SK-N-SH treated with all-trans-retinoic acid at 6 μM for 48 hours (cell line): ENCODE data around the gene SCFD2.

Source experiments
- ATAC-seq: fragments of 200-7000 bp; cut with Tn5 transposase; 3 replicates; pipeline ENCODE4 v1.9.1; 2020; ENCODE audit warnings: mild to moderate bottlenecking, moderate library complexity
- BACH2 ChIP-seq: fragments of 250-450 bp; sonication (Bioruptor Pico); IDR thresholded peaks from 2 replicates; pipeline ENCODE4 v1.9.0; 2021; ENCODE audit warnings: mild to moderate bottlenecking, borderline replicate concordance
- CSDC2 ChIP-seq: fragments of 250-450 bp; sonication (Bioruptor Pico); IDR thresholded peaks from 2 replicates; pipeline ENCODE4 v1.5.0; 2020; ENCODE audit warnings: mild to moderate bottlenecking, moderate library complexity
- ESRRG ChIP-seq: fragments of 250-450 bp; sonication (Bioruptor Pico); IDR thresholded peaks from 2 replicates; pipeline ENCODE4 v1.6.1; 2021; ENCODE audit warnings: mild to moderate bottlenecking
- GLIS3 ChIP-seq: fragments of 250-450 bp; sonication (Bioruptor Pico); IDR thresholded peaks from 2 replicates; pipeline ENCODE4 v1.5.0; 2020; ENCODE audit warnings: mild to moderate bottlenecking, moderate library complexity
- ISL1 ChIP-seq: fragments of 250-450 bp; sonication (Bioruptor Pico); IDR thresholded peaks from 2 replicates; pipeline ENCODE4 v2.1.2; 2022; ENCODE audit warnings: mild to moderate bottlenecking, moderate library complexity
- OSR1 ChIP-seq: fragments of 250-450 bp; sonication (Bioruptor Pico); IDR thresholded peaks from 2 replicates; pipeline ENCODE4 v1.8.0; 2022; ENCODE audit warnings: moderate library complexity, mild to moderate bottlenecking, inconsistent platforms
- PPARA ChIP-seq: fragments of 250-450 bp; sonication (Bioruptor Pico); IDR thresholded peaks from 2 replicates; pipeline ENCODE4 v1.5.0; 2020; ENCODE audit warnings: mild to moderate bottlenecking, borderline replicate concordance
- RARB ChIP-seq: fragments of 250-450 bp; sonication (Bioruptor Pico); IDR thresholded peaks from 2 replicates; pipeline ENCODE4 v1.8.0; 2021; ENCODE audit warnings: mild to moderate bottlenecking, moderate library complexity
- SNAI2 ChIP-seq: fragments of 250-450 bp; sonication (Bioruptor Pico); IDR thresholded peaks from 2 replicates; pipeline ENCODE4 v1.5.0; 2020; ENCODE audit warnings: mild to moderate bottlenecking, moderate library complexity
- TCF4 ChIP-seq: fragments of 250-450 bp; sonication (Bioruptor Pico); IDR thresholded peaks from 2 replicates; pipeline ENCODE4 v1.8.0; 2021; ENCODE audit warnings: mild to moderate bottlenecking, moderate library complexity, borderline replicate concordance
- TOX ChIP-seq: fragments of 250-450 bp; sonication (Bioruptor Pico); IDR thresholded peaks from 2 replicates; pipeline ENCODE4 v1.8.0; 2021; ENCODE audit warnings: mild to moderate bottlenecking, moderate library complexity, borderline replicate concordance
- ZC3H10 ChIP-seq: fragments of 250-450 bp; sonication (Bioruptor Pico); IDR thresholded peaks from 2 replicates; pipeline ENCODE4 v1.5.1; 2021; ENCODE audit warnings: mild to moderate bottlenecking, moderate library complexity
- ZFP3 ChIP-seq: fragments of 250-450 bp; sonication (Bioruptor Pico); IDR thresholded peaks from 2 replicates; pipeline ENCODE4 v1.5.0; 2020; ENCODE audit warnings: mild to moderate bottlenecking, moderate library complexity
- ZFP30 ChIP-seq: fragments of 450-650 bp; formaldehyde crosslinking; IDR thresholded peaks from 2 replicates; pipeline ENCODE4 v1.5.0; 2022; ENCODE audit warnings: mild to moderate bottlenecking, moderate library complexity
- ZNF565 ChIP-seq: fragments of 450-650 bp; formaldehyde crosslinking; conservative IDR thresholded peaks from 2 replicates; pipeline ENCODE4 v1.5.0; 2020; ENCODE audit warnings: low read depth, mild to moderate bottlenecking, moderate library complexity
- ZNF70 ChIP-seq: fragments of 450-650 bp; formaldehyde crosslinking; IDR thresholded peaks from 2 replicates; pipeline ENCODE4 v1.5.0; 2020; ENCODE audit warnings: mild to moderate bottlenecking, moderate library complexity
- ZNF8 ChIP-seq: fragments of 450-650 bp; formaldehyde crosslinking; IDR thresholded peaks from 2 replicates; pipeline ENCODE4 v1.5.0; 2020; ENCODE audit warnings: mild to moderate bottlenecking, moderate library complexity
- TF ChIP-seq, protein P1 (sequence below): fragments of 250-450 bp; sonication (Bioruptor Pico); IDR thresholded peaks from 2 replicates; pipeline ENCODE4 v1.5.1; 2021; ENCODE audit warnings: mild to moderate bottlenecking, moderate library complexity
- TF ChIP-seq, protein P2 (sequence below): fragments of 250-450 bp; sonication (Bioruptor Pico); IDR thresholded peaks from 2 replicates; pipeline ENCODE4 v1.5.0; 2020; ENCODE audit warnings: mild to moderate bottlenecking, moderate library complexity
- TF ChIP-seq, protein P3 (sequence below): fragments of 250-450 bp; sonication (Bioruptor Pico); IDR thresholded peaks from 2 replicates; pipeline ENCODE4 v1.8.0; 2020; ENCODE audit warnings: mild to moderate bottlenecking, moderate library complexity, borderline replicate concordance
- TF ChIP-seq, protein P4 (sequence below): fragments of 250-450 bp; sonication (Bioruptor Pico); IDR thresholded peaks from 2 replicates; pipeline ENCODE4 v1.5.1; 2020; ENCODE audit warnings: low read depth, mild to moderate bottlenecking, moderate library complexity
- TF ChIP-seq, protein P5 (sequence below): fragments of 250-450 bp; sonication (Bioruptor Pico); IDR thresholded peaks from 2 replicates; pipeline ENCODE4 v1.8.0; 2021; ENCODE audit warnings: low read depth, mild to moderate bottlenecking, moderate library complexity, borderline replicate concordance

Gene SCFD2

DNA sequence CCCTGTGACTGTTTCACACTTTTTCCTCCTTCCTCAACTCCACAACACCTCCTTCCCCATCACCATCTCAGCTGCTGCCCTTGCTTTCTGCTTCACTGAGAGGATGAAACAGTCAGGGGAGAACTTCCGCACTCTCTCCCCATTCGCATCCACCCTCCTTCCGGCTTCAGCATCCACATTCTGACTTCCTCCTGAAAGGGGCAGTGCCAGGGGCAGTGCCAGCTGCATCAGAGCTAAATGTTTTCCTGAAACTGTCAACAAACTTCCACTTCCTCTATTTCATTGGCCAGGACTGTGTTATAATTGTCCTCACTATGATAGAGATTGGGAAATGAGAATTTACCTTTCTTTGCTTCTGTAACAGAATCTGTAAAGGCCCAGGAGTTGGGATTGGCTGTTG lies 521.9 kb downstream of the SCFD2 start:
- ATAC-seq: no peak
- TF ChIP-seq BACH2: no peak
- no peak for TF ChIP-seq RARB

DNA sequence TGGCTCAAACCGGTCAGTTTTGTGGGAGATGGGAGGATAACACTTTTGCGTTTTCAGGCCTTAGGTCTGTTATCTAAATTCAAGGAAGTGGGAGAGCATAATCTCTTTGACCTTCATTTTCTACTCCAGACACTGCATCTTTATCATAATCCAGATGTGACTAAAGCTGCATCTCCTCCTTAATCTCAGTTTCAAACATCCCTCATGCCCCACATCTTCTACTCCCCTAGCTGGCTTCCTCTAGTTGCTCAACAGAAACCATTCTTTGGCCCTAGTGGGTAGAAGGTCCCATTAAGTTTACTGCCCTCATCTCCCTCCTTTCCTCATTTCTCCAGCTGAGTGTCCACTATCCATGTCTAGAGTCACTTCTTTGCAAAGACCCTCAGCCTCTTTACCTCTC lies 522.5 kb downstream of the SCFD2 start:
- no peak for TF ChIP-seq TCF4 (CRISPR knock-in tag)
- TF ChIP-seq OSR1 (CRISPR knock-in tag): no peak
- no peak for TF ChIP-seq PPARA
- TF ChIP-seq, protein P1, sequence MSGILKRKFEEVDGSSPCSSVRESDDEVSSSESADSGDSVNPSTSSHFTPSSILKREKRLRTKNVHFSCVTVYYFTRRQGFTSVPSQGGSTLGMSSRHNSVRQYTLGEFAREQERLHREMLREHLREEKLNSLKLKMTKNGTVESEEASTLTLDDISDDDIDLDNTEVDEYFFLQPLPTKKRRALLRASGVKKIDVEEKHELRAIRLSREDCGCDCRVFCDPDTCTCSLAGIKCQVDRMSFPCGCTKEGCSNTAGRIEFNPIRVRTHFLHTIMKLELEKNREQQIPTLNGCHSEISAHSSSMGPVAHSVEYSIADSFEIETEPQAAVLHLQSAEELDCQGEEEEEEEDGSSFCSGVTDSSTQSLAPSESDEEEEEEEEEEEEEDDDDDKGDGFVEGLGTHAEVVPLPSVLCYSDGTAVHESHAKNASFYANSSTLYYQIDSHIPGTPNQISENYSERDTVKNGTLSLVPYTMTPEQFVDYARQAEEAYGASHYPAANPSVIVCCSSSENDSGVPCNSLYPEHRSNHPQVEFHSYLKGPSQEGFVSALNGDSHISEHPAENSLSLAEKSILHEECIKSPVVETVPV: no peak
- no peak for TF ChIP-seq ZFP3 (CRISPR knock-in tag)
- TF ChIP-seq, protein P2, sequence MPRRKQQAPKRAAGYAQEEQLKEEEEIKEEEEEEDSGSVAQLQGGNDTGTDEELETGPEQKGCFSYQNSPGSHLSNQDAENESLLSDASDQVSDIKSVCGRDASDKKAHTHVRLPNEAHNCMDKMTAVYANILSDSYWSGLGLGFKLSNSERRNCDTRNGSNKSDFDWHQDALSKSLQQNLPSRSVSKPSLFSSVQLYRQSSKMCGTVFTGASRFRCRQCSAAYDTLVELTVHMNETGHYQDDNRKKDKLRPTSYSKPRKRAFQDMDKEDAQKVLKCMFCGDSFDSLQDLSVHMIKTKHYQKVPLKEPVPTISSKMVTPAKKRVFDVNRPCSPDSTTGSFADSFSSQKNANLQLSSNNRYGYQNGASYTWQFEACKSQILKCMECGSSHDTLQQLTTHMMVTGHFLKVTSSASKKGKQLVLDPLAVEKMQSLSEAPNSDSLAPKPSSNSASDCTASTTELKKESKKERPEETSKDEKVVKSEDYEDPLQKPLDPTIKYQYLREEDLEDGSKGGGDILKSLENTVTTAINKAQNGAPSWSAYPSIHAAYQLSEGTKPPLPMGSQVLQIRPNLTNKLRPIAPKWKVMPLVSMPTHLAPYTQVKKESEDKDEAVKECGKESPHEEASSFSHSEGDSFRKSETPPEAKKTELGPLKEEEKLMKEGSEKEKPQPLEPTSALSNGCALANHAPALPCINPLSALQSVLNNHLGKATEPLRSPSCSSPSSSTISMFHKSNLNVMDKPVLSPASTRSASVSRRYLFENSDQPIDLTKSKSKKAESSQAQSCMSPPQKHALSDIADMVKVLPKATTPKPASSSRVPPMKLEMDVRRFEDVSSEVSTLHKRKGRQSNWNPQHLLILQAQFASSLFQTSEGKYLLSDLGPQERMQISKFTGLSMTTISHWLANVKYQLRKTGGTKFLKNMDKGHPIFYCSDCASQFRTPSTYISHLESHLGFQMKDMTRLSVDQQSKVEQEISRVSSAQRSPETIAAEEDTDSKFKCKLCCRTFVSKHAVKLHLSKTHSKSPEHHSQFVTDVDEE (CRISPR knock-in tag): no peak
- no peak for TF ChIP-seq ZFP30 (CRISPR knock-in tag)
- TF ChIP-seq ZNF8 (CRISPR knock-in tag): no peak
- no peak for TF ChIP-seq RARB
- TF ChIP-seq ZNF565 (CRISPR knock-in tag): no peak
- no peak for TF ChIP-seq SNAI2 (CRISPR knock-in tag)
- TF ChIP-seq ZC3H10 (CRISPR knock-in tag): no peak
- no peak for TF ChIP-seq ESRRG (CRISPR knock-in tag)
- no peak for TF ChIP-seq GLIS3 (CRISPR knock-in tag)
- ATAC-seq: no peak

DNA sequence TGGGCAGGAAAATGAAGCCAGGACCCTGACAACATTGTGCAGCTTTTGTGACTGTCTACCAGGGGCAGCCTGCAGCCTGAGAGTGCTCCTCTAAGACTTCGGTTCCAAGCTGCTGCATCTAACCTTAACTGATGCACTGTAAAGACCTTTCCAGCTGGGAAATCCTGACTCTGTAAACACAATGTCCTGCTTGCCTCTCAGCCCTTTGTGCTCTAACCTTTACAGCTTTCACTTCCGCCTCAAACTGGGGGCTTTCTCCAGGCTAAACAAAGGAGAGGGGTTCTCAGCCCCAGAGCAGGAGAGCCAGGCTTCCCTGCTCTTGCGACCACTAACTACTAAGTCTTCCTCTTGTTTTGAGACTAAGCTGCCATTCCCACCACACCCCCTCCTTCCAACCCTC lies 523.1 kb downstream of the SCFD2 start:
- no peak for ATAC-seq

More for the DNA sequence above, 523.1 kb downstream of the SCFD2 start:
- TF ChIP-seq, protein P3, sequence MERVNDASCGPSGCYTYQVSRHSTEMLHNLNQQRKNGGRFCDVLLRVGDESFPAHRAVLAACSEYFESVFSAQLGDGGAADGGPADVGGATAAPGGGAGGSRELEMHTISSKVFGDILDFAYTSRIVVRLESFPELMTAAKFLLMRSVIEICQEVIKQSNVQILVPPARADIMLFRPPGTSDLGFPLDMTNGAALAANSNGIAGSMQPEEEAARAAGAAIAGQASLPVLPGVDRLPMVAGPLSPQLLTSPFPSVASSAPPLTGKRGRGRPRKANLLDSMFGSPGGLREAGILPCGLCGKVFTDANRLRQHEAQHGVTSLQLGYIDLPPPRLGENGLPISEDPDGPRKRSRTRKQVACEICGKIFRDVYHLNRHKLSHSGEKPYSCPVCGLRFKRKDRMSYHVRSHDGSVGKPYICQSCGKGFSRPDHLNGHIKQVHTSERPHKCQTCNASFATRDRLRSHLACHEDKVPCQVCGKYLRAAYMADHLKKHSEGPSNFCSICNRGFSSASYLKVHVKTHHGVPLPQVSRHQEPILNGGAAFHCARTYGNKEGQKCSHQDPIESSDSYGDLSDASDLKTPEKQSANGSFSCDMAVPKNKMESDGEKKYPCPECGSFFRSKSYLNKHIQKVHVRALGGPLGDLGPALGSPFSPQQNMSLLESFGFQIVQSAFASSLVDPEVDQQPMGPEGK (CRISPR knock-in tag): no peak
- TF ChIP-seq, protein P4, sequence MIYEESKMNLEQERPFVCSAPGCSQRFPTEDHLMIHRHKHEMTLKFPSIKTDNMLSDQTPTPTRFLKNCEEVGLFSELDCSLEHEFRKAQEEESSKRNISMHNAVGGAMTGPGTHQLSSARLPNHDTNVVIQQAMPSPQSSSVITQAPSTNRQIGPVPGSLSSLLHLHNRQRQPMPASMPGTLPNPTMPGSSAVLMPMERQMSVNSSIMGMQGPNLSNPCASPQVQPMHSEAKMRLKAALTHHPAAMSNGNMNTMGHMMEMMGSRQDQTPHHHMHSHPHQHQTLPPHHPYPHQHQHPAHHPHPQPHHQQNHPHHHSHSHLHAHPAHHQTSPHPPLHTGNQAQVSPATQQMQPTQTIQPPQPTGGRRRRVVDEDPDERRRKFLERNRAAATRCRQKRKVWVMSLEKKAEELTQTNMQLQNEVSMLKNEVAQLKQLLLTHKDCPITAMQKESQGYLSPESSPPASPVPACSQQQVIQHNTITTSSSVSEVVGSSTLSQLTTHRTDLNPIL: no peak
- no peak for TF ChIP-seq ZFP3 (CRISPR knock-in tag)
- no peak for TF ChIP-seq ESRRG (CRISPR knock-in tag)
- TF ChIP-seq BACH2: no peak
- TF ChIP-seq CSDC2 (CRISPR knock-in tag): no peak
- no peak for TF ChIP-seq TOX (CRISPR knock-in tag)
- TF ChIP-seq, protein P2 (CRISPR knock-in tag): no peak
- no peak for TF ChIP-seq PPARA
- TF ChIP-seq, protein P5, sequence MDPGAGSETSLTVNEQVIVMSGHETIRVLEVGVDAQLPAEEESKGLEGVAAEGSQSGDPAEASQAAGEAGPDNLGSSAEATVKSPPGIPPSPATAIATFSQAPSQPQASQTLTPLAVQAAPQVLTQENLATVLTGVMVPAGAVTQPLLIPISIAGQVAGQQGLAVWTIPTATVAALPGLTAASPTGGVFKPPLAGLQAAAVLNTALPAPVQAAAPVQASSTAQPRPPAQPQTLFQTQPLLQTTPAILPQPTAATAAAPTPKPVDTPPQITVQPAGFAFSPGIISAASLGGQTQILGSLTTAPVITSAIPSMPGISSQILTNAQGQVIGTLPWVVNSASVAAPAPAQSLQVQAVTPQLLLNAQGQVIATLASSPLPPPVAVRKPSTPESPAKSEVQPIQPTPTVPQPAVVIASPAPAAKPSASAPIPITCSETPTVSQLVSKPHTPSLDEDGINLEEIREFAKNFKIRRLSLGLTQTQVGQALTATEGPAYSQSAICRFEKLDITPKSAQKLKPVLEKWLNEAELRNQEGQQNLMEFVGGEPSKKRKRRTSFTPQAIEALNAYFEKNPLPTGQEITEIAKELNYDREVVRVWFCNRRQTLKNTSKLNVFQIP (CRISPR knock-in tag): no peak
- no peak for TF ChIP-seq SNAI2 (CRISPR knock-in tag)
- TF ChIP-seq, protein P1: no peak
- no peak for TF ChIP-seq ZNF565 (CRISPR knock-in tag)
- TF ChIP-seq ZNF70: no peak
- no peak for TF ChIP-seq TCF4 (CRISPR knock-in tag)
- no peak for TF ChIP-seq ISL1 (CRISPR knock-in tag)
